ENCODE results near the gene SLC7A6. TPM values are rescaled to one million over a fixed set of nuclear protein-coding genes. Genes with fewer than 3 reads are reported as not detected.

SLC7A6 gene
- total and polyA plus RNA-seq, 10 of the 15 experiments (the other 5 are each of a cell fraction or from before 2014, with no cell fraction given), result 8.2 to 60.4 (median 28.6) TPM

- TF ChIP-seq PRDM15 (CRISPR knock-in tag; IDR thresholded peaks at IDR 0.05), result no peak
- peak; percentile 30; the same call in 1 of the 2 replicates for TF ChIP-seq RAD51 (IDR thresholded peaks at IDR 0.05)
- TF ChIP-seq, protein P1, sequence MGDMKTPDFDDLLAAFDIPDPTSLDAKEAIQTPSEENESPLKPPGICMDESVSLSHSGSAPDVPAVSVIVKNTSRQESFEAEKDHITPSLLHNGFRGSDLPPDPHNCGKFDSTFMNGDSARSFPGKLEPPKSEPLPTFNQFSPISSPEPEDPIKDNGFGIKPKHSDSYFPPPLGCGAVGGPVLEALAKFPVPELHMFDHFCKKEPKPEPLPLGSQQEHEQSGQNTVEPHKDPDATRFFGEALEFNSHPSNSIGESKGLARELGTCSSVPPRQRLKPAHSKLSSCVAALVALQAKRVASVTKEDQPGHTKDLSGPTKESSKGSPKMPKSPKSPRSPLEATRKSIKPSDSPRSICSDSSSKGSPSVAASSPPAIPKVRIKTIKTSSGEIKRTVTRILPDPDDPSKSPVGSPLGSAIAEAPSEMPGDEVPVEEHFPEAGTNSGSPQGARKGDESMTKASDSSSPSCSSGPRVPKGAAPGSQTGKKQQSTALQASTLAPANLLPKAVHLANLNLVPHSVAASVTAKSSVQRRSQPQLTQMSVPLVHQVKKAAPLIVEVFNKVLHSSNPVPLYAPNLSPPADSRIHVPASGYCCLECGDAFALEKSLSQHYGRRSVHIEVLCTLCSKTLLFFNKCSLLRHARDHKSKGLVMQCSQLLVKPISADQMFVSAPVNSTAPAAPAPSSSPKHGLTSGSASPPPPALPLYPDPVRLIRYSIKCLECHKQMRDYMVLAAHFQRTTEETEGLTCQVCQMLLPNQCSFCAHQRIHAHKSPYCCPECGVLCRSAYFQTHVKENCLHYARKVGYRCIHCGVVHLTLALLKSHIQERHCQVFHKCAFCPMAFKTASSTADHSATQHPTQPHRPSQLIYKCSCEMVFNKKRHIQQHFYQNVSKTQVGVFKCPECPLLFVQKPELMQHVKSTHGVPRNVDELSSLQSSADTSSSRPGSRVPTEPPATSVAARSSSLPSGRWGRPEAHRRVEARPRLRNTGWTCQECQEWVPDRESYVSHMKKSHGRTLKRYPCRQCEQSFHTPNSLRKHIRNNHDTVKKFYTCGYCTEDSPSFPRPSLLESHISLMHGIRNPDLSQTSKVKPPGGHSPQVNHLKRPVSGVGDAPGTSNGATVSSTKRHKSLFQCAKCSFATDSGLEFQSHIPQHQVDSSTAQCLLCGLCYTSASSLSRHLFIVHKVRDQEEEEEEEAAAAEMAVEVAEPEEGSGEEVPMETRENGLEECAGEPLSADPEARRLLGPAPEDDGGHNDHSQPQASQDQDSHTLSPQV (IDR thresholded peaks at IDR 0.05), result 0 out of 2 replicates have a peak, but pooled peaks have one; percentile 18
- TF ChIP-seq SREBF2 (IDR thresholded peaks at IDR 0.05; ENCODE audit: low read length), result no peak
- 0 out of 2 replicates have a peak, but pooled peaks have one; percentile 52 for TF ChIP-seq RCOR1 (conservative IDR thresholded peaks at IDR 0.05; ENCODE audit: low read depth, low read length)
- TF ChIP-seq, protein P2, sequence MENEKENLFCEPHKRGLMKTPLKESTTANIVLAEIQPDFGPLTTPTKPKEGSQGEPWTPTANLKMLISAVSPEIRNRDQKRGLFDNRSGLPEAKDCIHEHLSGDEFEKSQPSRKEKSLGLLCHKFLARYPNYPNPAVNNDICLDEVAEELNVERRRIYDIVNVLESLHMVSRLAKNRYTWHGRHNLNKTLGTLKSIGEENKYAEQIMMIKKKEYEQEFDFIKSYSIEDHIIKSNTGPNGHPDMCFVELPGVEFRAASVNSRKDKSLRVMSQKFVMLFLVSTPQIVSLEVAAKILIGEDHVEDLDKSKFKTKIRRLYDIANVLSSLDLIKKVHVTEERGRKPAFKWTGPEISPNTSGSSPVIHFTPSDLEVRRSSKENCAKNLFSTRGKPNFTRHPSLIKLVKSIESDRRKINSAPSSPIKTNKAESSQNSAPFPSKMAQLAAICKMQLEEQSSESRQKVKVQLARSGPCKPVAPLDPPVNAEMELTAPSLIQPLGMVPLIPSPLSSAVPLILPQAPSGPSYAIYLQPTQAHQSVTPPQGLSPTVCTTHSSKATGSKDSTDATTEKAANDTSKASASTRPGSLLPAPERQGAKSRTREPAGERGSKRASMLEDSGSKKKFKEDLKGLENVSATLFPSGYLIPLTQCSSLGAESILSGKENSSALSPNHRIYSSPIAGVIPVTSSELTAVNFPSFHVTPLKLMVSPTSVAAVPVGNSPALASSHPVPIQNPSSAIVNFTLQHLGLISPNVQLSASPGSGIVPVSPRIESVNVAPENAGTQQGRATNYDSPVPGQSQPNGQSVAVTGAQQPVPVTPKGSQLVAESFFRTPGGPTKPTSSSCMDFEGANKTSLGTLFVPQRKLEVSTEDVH (IDR thresholded peaks at IDR 0.05; ENCODE audit: low read depth, partially characterized antibody), result no peak
- TF ChIP-seq ZZZ3 (IDR thresholded peaks at IDR 0.05; ENCODE audit: control insufficient read depth, insufficient read length, low read depth), result no peak
- TF ChIP-seq IRF5 (IDR thresholded peaks at IDR 0.05; ENCODE audit: borderline replicate concordance), result no peak
- TF ChIP-seq HSF1 (IDR thresholded peaks at IDR 0.05; ENCODE audit: low read depth, low read length), result no peak
- peak; percentile 52 for TF ChIP-seq CREB1 (IDR thresholded peaks at IDR 0.05; ENCODE audit: low read depth)
- no peak for TF ChIP-seq SUZ12 (IDR thresholded peaks at IDR 0.05; ENCODE audit: unreplicated experiment)
- TF ChIP-seq HDGF (IDR thresholded peaks at IDR 0.05), result no peak; the same call in 1 of the 2 replicates
- TF ChIP-seq CBFB (IDR thresholded peaks at IDR 0.05; ENCODE audit: low read depth), result peak; percentile 40; the same call in 1 of the 2 replicates
- TF ChIP-seq RFX5 (IDR thresholded peaks at IDR 0.05; ENCODE audit: low read depth, low read length), result no peak
- no peak for TF ChIP-seq POU2F2 (IDR thresholded peaks at IDR 0.05; ENCODE audit: borderline replicate concordance, low read depth, low read length)
- no peak for TF ChIP-seq ZSCAN29 (IDR thresholded peaks at IDR 0.05)
These were observed 25.4 kb downstream of the SLC7A6 start (continued) for GRCh38 chr16:68289621-68290329.

Data from GM12878 (cell line).